Kidney epithelial cell (primary cell): ENCODE data around the gene UGT1A7. TPM values are rescaled to one million over a fixed set of nuclear protein-coding genes. Genes with fewer than 3 reads are reported as not detected.
"Not testable (repeated sequence)": the region's sequence is repeated elsewhere in the genome, so short reads cannot be mapped to it uniquely, and the experiment has no call there.

ENCODE experiments used
- DNase-seq: peaks from one replicate; pipeline ENCODE4 v3.0.0-alpha.2; 2010; ENCODE audit warnings: low read depth
- H3K27me3 ChIP-seq: 2 replicates; pipeline ENCODE4 v1.6.0; 2011; ENCODE audit warnings: low read length; ENCODE audit not compliant: control insufficient read depth, insufficient read depth
- H3K36me3 ChIP-seq: 2 replicates; pipeline ENCODE4 v1.5.1; 2011; ENCODE audit warnings: low read length; ENCODE audit not compliant: control insufficient read depth, insufficient read depth
- H3K4me3 ChIP-seq: 2 replicates; pipeline ENCODE4 v1.5.1; 2011; ENCODE audit warnings: low read depth, mild to moderate bottlenecking, control low read depth, low read length
- total RNA-seq: library from RNA; depleted of rRNA; stranded (reverse); fragments of >200 nt; gene quantifications from 2 replicates; pipeline ENCODE4 v1.2.3, GENCODE V29; 2015
- TF ChIP-seq, protein P1 (sequence below): IDR thresholded peaks from 2 replicates; pipeline ENCODE4 v1.5.1; 2011; ENCODE audit warnings: mild to moderate bottlenecking, moderate library complexity, low read length, control low read depth, inconsistent platforms; ENCODE audit not compliant: insufficient read depth, poor library complexity, severe bottlenecking

Gene UGT1A7
- total RNA-seq, 1 donor from 2014 or later: not detected

DNA sequence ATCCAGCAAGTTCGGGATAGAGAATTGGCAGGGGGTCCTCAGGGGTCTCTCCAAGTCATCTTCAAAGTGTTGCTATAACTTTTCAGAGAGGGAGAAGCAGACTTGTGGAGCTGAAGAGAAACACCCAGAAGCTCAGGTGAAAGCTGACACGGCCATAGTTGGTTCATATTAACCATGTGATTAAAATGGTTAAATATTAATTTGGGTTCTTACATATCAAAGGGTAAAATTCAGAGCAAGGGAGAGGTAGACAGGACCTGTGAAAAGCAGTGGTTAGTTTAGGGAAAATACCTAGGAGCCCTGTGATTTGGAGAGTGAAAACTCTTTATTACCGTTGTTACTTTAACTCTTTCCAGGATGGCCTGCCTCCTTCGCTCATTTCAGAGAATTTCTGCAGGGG, 10.9 kb downstream of the UGT1A7 start, which contains the start of gene UGT1A6:
Gene UGT1A6, plus strand, starts transcription at position 243 of the 400 bp plus-strand sequence. Its CDS starts 115 bp downstream, at position 358.
- no peaks in the 10 kb centered on the region for H3K27me3 ChIP-seq
- TF ChIP-seq, protein P1, sequence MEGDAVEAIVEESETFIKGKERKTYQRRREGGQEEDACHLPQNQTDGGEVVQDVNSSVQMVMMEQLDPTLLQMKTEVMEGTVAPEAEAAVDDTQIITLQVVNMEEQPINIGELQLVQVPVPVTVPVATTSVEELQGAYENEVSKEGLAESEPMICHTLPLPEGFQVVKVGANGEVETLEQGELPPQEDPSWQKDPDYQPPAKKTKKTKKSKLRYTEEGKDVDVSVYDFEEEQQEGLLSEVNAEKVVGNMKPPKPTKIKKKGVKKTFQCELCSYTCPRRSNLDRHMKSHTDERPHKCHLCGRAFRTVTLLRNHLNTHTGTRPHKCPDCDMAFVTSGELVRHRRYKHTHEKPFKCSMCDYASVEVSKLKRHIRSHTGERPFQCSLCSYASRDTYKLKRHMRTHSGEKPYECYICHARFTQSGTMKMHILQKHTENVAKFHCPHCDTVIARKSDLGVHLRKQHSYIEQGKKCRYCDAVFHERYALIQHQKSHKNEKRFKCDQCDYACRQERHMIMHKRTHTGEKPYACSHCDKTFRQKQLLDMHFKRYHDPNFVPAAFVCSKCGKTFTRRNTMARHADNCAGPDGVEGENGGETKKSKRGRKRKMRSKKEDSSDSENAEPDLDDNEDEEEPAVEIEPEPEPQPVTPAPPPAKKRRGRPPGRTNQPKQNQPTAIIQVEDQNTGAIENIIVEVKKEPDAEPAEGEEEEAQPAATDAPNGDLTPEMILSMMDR: no peak
- no peak within 1 kb of the TSS for H3K4me3 ChIP-seq
- no peak for DNase-seq
- no peaks in the 10 kb centered on the region for H3K36me3 ChIP-seq

DNA sequence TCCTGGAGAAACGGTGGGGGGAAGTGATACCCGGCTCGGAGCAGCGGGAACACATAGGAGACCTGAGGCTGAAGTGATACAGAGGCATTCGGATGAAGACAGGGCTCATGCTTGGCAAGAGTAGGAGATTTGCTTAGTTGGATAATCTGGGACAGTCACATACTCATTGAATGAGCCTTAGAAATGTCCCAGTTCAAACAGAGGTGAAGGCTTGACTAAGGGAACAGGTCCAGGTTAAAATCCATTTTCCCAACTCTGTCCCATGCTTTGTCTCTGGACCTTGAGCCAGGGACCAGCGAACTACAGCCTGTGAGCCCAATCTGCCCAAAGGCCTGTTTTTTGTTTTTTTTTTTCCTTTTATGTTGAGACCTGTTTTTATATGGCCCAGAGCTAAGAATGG, 12.3 kb downstream of the UGT1A7 start:
- H3K4me3 ChIP-seq: no peak overlapping the region
- no peaks in the 10 kb centered on the region for H3K27me3 ChIP-seq
- TF ChIP-seq, protein P1: no peak
- no peak for DNase-seq
- H3K36me3 ChIP-seq: no peaks in the 10 kb centered on the region

DNA sequence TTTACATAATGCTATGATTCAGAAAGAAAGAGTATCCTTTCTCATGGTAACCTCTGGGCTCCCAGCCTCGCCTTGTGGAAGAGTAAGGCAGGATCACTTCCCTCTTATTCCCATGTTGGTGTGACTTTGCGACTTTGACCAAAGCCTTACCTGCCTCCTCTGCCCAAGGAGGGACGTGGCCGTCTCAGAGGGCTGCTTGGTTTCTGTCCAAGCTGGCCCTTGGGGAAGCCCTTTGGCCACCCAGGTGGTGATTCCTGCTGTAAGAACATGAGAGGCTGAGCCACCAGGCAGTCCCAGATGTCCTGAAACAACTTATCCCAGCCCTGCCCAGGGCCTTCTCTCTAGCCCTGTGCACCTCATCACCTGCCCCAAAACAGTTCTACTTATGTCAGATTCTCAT, 17.0 kb downstream of the UGT1A7 start:
- H3K36me3 ChIP-seq: no peaks in the 10 kb centered on the region
- TF ChIP-seq, protein P1: no peak
- no peaks in the 10 kb centered on the region for H3K27me3 ChIP-seq
- DNase-seq: no peak
- no peak overlapping the region for H3K4me3 ChIP-seq

DNA sequence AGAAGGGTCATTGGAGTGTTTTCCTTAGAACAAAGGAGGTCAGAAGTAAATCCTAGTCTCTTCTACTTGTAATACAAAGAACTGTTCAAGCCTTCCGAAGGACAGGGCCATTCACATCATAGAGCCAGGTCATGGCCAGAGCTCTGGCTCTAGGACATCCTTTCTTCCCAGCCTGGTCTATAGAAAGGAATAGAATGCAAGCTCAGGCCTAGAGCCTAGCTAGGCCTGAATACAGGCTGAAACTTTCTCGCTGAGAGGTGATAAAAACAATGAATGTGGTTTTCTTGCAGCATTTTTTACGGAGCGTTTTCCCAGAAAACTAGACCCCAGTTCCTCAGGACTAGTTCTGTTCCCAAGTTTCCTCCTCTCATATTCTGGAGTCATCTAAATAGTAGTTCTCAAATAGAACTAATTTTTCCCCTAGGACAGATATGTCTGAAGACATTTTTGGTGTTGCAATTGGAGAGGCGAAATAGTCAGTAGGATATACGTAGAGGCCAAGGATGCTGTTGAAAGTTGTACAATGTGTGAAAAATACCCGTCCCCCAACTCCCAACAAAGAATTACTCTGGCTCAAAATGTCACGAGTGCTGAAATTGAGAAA, 17.8 kb downstream of the UGT1A7 start:
- Histone ChIP-seq H3K36me3 (no peaks in the 10 kb centered on the region), H3K4me3 (no peak overlapping the region), H3K27me3 (no peaks in the 10 kb centered on the region)
- TF ChIP-seq, protein P1: no peak
- no peak for DNase-seq

DNA sequence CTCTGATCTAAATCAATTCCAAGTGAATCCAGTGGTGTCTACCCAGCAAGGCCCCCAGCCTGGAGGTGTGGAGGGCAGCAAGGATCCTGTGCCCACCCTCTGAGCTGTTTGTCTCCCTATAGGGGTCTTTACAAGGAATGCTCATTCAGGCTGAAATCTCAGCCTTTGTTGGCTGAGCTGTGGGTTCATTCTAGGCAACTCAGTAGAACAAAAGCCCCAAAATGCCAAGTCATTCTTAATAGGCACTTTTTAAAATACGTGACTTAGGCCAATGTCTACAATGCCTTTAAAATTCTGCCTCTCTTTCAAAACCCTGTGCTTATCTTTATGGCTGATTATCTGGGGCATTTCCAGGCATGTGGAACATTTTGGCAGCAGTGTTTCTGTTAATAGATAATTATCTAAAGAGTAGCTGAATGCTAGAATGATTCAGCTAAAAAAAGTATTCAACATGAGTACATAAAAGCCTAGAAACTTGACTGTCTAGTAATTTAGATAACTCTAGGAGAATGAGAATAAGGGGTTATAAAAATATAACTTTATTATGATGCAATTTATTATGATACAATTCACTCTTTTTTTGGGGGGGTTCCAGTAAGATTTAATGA, 18.4 kb downstream of the UGT1A7 start:
- Histone ChIP-seq H3K4me3 (no peak overlapping the region), H3K27me3 (no peaks in the 10 kb centered on the region), H3K36me3 (no peaks in the 10 kb centered on the region)
- TF ChIP-seq, protein P1: no peak
- DNase-seq: peak; percentile 57

DNA sequence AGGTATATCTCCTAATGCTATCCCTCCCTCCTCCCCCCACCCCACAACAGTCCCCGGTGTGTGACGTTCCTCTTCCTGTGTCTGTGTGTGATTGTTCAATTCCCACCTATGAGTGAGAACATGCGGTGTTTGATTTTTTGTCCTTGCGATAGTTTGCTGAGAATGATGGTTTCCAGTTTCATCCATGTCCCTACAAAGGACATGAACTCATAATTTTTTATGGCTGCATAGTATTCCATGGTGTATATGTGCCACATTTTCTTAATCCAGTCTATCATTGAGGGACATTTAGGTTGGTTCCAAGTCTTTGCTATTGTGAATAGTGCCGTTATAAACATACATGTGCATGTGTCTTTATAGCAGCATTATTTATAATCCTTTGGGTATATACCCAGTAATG, 19.1 kb downstream of the UGT1A7 start:
- H3K27me3 ChIP-seq, DNase-seq, H3K4me3 ChIP-seq, H3K36me3 ChIP-seq: not testable (repeated sequence)
